ENCODE data around the gene SAP30.

The SAP30 gene

GRCh38 chr4:173370477-173371291, at the start of gene SAP30:
TSS of gene SAP30 (plus strand) at chr4:173370954. CDS start at chr4:173371183, 229 bp downstream.
- peak; percentile 81 for DNase-seq

GRCh38 chr4:173325007-173325736, 45.6 kb upstream of the SAP30 start:
- no peak for DNase-seq

- no peak for DNase-seq
Measured at GRCh38 chr4:173328236-173328901, 42.4 kb upstream of the SAP30 start.

DNA sequence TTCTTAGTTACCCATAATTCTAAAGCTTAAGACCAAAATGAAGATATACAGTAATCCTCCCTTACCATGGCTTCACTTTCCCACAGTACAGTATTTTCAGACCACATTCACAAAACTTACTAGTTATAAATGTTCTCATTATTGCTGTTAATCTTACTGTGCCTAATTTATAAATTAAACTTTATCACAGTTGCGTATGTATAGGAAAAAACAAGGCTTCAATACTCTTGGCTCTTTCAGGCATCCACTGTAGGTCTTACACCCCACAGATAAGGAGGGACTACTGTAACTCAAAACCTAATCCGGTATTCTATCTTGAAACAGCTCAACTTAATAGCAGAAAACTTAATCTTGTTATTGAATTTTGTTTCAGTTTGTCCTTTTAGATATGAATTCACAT, 40.2 kb upstream of the SAP30 start:
- no peak for DNase-seq

DNA sequence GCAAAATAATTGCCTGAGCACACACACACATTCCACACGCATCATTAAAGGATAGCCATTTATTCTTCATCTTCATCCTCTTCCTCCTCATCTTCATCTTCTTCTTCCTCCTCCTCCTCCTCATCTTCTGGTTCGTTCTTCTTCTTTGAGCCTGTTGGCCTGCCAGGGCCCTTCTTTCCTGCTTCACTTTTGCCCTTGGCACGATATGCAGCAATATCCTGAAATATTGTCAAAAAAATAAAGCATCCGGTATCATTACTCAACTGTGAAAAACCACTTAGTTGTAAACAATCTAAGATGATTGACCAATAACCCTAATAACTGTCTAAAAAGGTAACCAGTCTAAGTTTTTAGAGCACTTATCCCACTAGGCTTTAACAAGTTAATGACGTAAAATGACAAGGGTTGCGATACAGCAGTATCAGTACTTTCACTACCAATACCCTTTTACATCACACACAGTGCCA, 38.7 kb upstream of the SAP30 start:
- no peak for DNase-seq

DNA sequence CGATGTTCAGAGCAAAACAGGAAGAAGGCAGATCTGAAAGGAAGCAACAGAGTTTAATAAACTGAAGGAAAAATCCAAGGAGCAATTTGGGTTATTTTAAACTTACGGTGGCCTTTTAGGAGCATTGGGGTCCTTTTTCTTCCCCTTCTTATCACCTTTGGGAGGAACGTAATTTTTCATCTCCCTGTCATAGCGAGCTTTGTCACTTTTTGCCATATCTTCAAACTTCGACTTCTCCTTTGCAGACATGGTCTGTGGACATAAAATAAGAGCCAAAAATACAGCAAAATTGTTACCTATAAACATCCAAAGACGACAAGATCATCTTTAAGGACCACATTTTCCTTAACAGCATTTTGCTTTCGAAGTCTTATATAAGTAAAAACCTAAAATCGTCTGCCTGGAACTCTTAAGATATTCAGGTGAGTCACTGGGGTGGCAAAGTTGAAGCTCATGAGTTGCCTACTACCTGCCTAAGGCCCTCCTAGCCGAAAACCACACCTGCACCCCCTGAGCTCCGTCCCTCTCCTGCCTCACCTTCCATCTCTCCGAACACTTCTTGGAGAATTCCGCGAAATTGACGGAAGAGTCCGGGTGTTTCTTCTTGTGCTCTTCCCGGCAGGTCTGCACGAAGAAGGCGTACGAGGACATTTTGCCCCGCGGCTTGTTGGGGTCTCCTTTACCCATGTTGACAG, 37.6 kb upstream of the SAP30 start:
- DNase-seq: no peak

- DNase-seq: no peak
Measured at GRCh38 chr4:173333658-173334084, 37.1 kb upstream of the SAP30 start.

DNA sequence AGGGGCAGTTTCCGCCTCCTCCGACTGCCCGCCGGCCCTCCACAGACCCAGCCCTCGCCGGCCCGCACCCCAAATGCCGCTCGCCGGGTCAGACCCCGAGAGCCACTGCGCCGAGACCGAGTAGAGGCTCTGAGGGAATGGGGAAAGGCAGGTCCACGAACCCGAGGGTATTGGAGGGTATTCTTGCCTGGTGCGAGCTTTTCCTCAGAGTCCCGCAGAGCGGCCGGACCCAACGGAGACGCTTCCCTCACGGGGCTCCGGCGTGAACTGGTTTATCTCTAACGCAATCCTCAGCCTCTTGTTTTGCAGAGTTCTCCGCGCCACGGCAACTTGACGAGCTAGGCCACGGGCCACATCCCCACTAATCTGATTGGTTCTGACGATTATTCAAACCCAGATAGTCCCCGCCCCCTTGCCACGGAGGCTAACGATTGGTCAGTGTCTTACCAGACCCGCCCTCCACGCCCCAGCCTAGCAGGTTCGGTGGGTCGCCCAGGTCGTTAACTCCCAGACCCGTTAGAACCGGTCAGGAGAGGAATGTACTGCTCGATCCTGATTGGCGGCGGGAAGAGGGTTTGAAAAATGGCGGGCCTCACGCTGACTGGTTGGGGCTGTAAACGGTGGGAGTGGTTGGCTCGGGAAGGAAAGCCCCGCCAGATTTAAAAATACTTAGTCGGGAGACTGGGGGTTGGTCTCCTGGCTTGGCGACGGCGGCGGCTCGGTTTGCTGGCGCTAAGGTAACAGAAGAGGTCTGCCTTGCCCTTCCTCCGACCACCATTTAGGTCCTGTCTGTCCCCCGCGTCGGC, 36.5 kb upstream of the SAP30 start, which contains the start of gene HMGB2:
Gene HMGB2, minus strand, starts transcription at position 274 of the 806 bp plus-strand sequence. CDS start 709 bp downstream, outside the sequence.
- peak; percentile 88 for DNase-seq

GRCh38 chr4:173334891-173335752, 35.6 kb upstream of the SAP30 start:
- peak; percentile 74 for DNase-seq

GRCh38 chr4:173337463-173337862, 33.3 kb upstream of the SAP30 start:
- DNase-seq: no peak

DNA sequence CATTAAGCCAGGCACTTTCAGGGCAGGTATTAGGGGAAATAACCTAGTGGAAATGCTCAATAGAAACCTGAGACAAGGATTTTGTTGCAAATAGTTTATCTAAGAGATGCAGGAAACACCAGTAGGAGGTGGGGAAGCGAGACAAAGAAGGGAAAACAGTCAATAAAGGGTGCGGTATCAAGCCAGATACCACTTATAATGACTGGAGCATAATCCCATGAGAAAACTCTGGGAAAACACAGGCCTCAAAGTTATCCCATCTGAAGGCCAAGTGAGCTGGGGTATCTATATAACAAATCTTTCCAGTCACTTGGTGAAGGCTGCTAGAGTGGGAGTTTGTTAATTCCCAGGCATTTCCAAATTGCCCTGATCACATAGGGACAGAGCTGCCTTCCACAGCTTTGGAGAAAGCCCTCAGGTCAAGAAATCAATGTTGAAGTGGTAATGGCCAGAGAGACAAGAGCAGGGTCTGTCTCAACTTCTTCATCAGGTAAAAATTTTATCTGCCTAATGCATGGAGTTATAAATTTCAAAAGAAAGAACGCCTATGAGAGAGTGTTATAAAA, 26.8 kb upstream of the SAP30 start:
- no peak for DNase-seq

- DNase-seq: no peak
Measured at GRCh38 chr4:173345648-173346047, 25.1 kb upstream of the SAP30 start.

DNA sequence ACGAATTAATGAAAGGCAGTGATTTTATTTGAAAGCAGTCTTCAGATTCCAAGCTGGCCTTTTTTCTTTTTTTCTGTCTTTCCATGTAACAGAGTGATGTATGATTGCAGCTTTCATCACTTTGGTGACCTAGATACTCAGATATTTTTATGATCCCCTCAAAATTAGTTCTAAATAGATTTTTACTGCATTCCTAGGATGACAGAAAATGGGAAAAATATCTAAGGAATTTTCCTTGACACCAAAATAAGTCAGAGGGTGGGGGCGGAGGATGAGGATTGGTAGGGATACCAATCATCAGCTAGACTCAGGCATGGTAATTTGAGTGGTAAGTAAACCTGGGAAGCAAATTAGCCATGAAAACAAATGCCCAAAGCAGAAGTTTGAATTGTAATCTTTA, 24.7 kb upstream of the SAP30 start:
- no peak for DNase-seq

- no peak for DNase-seq
Measured at GRCh38 chr4:173347467-173347866, 23.3 kb upstream of the SAP30 start.

DNA sequence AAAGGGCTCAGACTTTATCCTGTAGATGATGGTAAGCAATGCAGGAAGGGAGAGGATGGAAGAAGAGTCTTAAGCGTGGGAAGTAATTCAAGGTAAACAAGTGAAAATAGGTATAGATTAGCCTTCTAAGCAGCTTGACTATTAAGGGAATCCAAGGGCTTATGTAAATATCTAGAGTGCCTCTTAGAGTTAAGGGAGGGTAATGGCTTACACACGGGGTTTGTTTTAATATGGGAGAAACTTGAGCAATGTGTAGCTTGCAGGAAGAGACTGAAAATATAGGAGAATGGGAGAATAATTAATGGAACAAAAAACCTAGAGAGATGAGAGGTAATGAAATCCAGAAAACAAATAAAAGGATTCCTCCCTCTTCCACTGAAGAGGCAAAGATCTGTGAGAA, 12.8 kb upstream of the SAP30 start:
- no peak for DNase-seq

- no peak for DNase-seq
Measured at GRCh38 chr4:173360587-173361221, 10.1 kb upstream of the SAP30 start.

DNA sequence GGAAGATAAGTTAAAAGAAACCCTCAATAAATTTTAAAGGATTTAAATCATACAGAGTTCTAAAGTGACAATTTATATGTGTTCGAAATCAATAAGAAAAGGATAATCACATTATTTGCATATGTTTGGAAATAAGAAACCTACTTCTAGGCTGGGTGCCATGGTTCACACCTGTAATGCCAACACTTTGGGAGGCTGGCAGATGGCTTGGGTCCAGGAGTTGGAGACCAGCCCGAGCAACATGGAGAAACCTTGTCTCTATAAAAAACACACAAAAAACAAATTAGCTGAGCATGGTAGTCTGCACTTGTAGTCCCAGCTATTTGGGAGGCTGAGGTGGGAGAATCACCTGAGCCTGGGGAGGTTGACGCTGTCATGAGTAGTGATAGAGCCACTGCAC, 8.1 kb upstream of the SAP30 start:
- DNase-seq: no peak

GRCh38 chr4:173365359-173365996, 5.3 kb upstream of the SAP30 start:
- DNase-seq: no peak

- no peak for DNase-seq
Measured at GRCh38 chr4:173367285-173367684, 3.5 kb upstream of the SAP30 start.

- DNase-seq: no peak
Measured at GRCh38 chr4:173367946-173368345, 2.8 kb upstream of the SAP30 start.

Data from NCI-H510A treated with DMSO at 0.1 percent for 48 hours (cell line).